B cell (primary cell): ENCODE results near the gene STK17A. TPM values are rescaled to one million over a fixed set of nuclear protein-coding genes. Genes with fewer than 3 reads are reported as not detected.

Experiments
- ATAC-seq: fragments of 200-7000 bp; cut with Tn5 transposase; one replicate; pipeline ENCODE4 v1.10.0; 2021; ENCODE audit warnings: low read depth, mild to moderate bottlenecking, moderate number of reproducible peaks, moderate library complexity
- CTCF ChIA-PET: fragments of 350-600 bp; sonication (Branson Sonifier 250); formaldehyde crosslinking; loops from one replicate; lab custom pipeline; 2021; ENCODE audit warnings: antibody characterized with exemption, inconsistent platforms; lab: Charles Lee
- POLR2A ChIA-PET: fragments of 350-600 bp; sonication (Branson Sonifier 250); formaldehyde crosslinking; loops from one replicate; lab custom pipeline; 2021; ENCODE audit warnings: antibody characterized with exemption; lab: Charles Lee
- DNase-seq: peaks from one replicate; pipeline ENCODE4 v3.0.0; 2013
- H2AFZ ChIP-seq: 2 replicates; pipeline ENCODE4 v1.6.1; 2012; ENCODE audit warnings: mild to moderate bottlenecking, low read depth, low read length; ENCODE audit not compliant: insufficient read depth, poor library complexity, severe bottlenecking
- H3K27ac ChIP-seq, 2 donors: 1 replicate in 1 of 2; 2 replicates in 1 of 2; pipeline ENCODE4 v1.5.1; 2012 to 2013; ENCODE audit warnings: low read length in 2 of 2, mild to moderate bottlenecking in 2 of 2, moderate library complexity in 1 of 2
- H3K27me3 ChIP-seq, 4 experiments: fragments of 200-600 bp in 1 of 4; sonication (generic) in 1 of 4; replicated peaks in 1 of 4; 1 replicate in 2 of 4; 2 replicates in 2 of 4; pipeline versions ENCODE4 v1.6.1 to v1.7.0; 2013 to 2016; ENCODE audit warnings: low read length in 3 of 4, mild to moderate bottlenecking in 2 of 4, mixed read lengths in 1 of 4, moderate library complexity in 1 of 4; ENCODE audit not compliant: insufficient read depth in 4 of 4, control insufficient read depth in 3 of 4; ENCODE audit errors: control extremely low read depth in 1 of 4
- H3K36me3 ChIP-seq, 2 experiments: replicated peaks in 1 of 2; 1 replicate in 1 of 2; 2 replicates in 1 of 2; pipeline versions ENCODE4 v1.6.1 to v1.7.1; 2013; ENCODE audit warnings: low read length in 1 of 2; ENCODE audit not compliant: insufficient read depth in 2 of 2, control insufficient read depth in 1 of 2; ENCODE audit errors: control extremely low read depth in 1 of 2, extremely low read depth in 1 of 2
- H3K4me1 ChIP-seq, 2 donors: fragments of 200-600 bp in 1 of 2; sonication (generic) in 1 of 2; 1 replicate in 1 of 2; 2 replicates in 1 of 2; pipeline versions ENCODE4 v1.5.1 to v1.6.1; 2013 to 2017; ENCODE audit warnings: low read length in 2 of 2; ENCODE audit not compliant: control insufficient read depth in 2 of 2, insufficient read depth in 2 of 2
- H3K4me2 ChIP-seq: replicated peaks from 2 replicates; pipeline ENCODE3; 2012; ENCODE audit warnings: mild to moderate bottlenecking, low read depth, low read length; ENCODE audit not compliant: poor library complexity, severe bottlenecking
- H3K4me3 ChIP-seq, 5 experiments: fragments of 200-600 bp in 1 of 5; sonication (generic) in 1 of 5; 1 replicate in 3 of 5; 2 replicates in 2 of 5; pipeline versions ENCODE4 v1.5.1 to v1.7.0; 2011 to 2016; ENCODE audit warnings: low read length in 4 of 5, mild to moderate bottlenecking in 4 of 5, low read depth in 2 of 5, control low read depth in 1 of 5, moderate library complexity in 1 of 5; ENCODE audit not compliant: insufficient read depth in 1 of 5; ENCODE audit errors: control extremely low read depth in 1 of 5, extremely low read depth in 1 of 5
- H3K79me2 ChIP-seq: fragments of 200-600 bp; sonication (generic); one replicate; pipeline ENCODE4 v1.6.0; 2016; ENCODE audit warnings: low read length; ENCODE audit not compliant: control insufficient read depth, insufficient read depth
- H3K9ac ChIP-seq: fragments of 200-600 bp; sonication (generic); 2 replicates; pipeline ENCODE4 v1.6.1; 2017; ENCODE audit warnings: mild to moderate bottlenecking, low read length, moderate library complexity
- H3K9me3 ChIP-seq, 3 donors: one replicate each; pipeline versions ENCODE4 v1.6.1 to v1.7.1; 2013; ENCODE audit warnings: low read length in 2 of 3; ENCODE audit not compliant: control insufficient read depth in 2 of 3, insufficient read depth in 1 of 3; ENCODE audit errors: control extremely low read depth in 1 of 3
- H4K20me1 ChIP-seq: 2 replicates; pipeline ENCODE4 v1.6.0; 2012; ENCODE audit warnings: mild to moderate bottlenecking, low read length; ENCODE audit not compliant: insufficient read depth, control insufficient read depth, poor library complexity, severe bottlenecking
- H3K27ac Mint-ChIP-seq: one replicate; pipeline ENCODE4 v1.8.0; 2021; ENCODE audit warnings: mixed read lengths
- H3K27me3 Mint-ChIP-seq: one replicate; pipeline ENCODE4 v1.8.0; 2021; ENCODE audit warnings: mixed read lengths
- H3K4me1 Mint-ChIP-seq: one replicate; pipeline ENCODE4 v1.8.0; 2021; ENCODE audit warnings: mixed read lengths
- H3K4me3 Mint-ChIP-seq: one replicate; pipeline ENCODE4 v1.8.0; 2021; ENCODE audit warnings: mixed read lengths
- H3K9me3 Mint-ChIP-seq: one replicate; pipeline ENCODE4 v1.8.0; 2022; ENCODE audit warnings: mixed read lengths; ENCODE audit not compliant: insufficient read depth
- CTCF ChIP-seq: fragments of 200-600 bp; IDR thresholded peaks from one replicate; pipeline ENCODE4 v1.8.0; 2022; ENCODE audit warnings: antibody characterized with exemption, mild to moderate bottlenecking
- EZH2 ChIP-seq: IDR thresholded peaks from 2 replicates; pipeline ENCODE4 v1.6.1; 2012; ENCODE audit warnings: borderline replicate concordance, low read depth, mild to moderate bottlenecking, moderate library complexity, low read length; ENCODE audit not compliant: insufficient read depth, poor library complexity, severe bottlenecking
- WGBS: methylation state at CpG from one replicate; pipeline ENCODE4 v1.1.5; 2013; ENCODE audit warnings: missing lambda C conversion rate; ENCODE audit not compliant: insufficient coverage; 5-methylcytosine and 5-hydroxymethylcytosine counted together
- intact Hi-C: fragments of 100-400 bp; cut with micrococcal nuclease; formaldehyde crosslinking; loops from one replicate; pipeline ENCODE4 v1.10.0; 2022
- polyA plus RNA-seq: library from polyadenylated mRNA; depleted of rRNA; stranded (reverse); fragments of >200 nt; gene quantifications from 2 replicates; pipeline ENCODE4 v1.2.3, GENCODE V29; 2012
- total RNA-seq, 2 donors: library from RNA; stranded (reverse); fragments of 120-200 nt in 1 of 2; gene quantifications; 1 replicate in 1 of 2; 2 replicates in 1 of 2; pipeline versions ENCODE4 v1.2.3 to v1.2.4, GENCODE V29; 2013 to 2022

STK17A gene
- total and polyA plus RNA-seq, 2 donors (not counting 1 experiment from before 2014, with no cell fraction given): 72.8 to 111 TPM

DNA sequence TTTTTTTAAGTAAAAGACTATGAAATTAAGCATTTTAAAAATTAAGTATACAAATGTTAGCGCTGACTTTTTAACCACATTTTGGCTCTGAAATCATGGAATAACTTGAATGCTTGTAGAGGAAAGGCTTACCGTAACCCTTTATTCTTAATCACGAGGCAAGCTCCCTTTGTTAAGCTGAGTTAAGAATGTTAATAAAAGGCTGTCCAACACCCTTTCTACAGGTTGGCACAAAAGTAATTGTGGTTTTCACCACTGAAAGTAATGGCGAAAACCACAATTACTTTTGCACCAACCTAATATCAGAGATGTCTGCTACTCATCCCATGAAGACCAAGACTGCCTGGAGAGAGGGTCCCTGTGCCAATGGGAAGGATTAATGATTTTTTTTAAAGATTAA, 70.6 kb downstream of the STK17A start:
- ChIA-PET CTCF (interaction anchor here (1.1 to 1.5 kb wide), 4 partner anchors 45 to 71 kb away, joined by 3 to 5 read pairs (median 4); partner anchors contain the start of gene STK17A), POLR2A (no interaction called here)
- Histone ChIP-seq H4K20me1 (no peaks in the 10 kb centered on the region), H3K27ac (peak overlapping the region in 1 of 2 donors; percentile 97), H3K79me2 (peaks cover 56% of the 10 kb centered on the region), H3K9ac (no peak overlapping the region), H3K9me3 (peaks cover 0 to 11% (median 0%) of the 10 kb centered on the region in 3 donors), H2AFZ (no peak overlapping the region), H3K4me2 (peak overlapping the region; percentile 34), H3K27me3 (no peaks in the 10 kb centered on the region), H3K36me3 (peaks cover 0 to 3% of the 10 kb centered on the region in 2 experiments), H3K4me3 (peak overlapping the region in 1 of 5 experiments; percentile 6), H3K4me1 (peaks cover 56 to 58% of the 10 kb centered on the region in 2 donors)
- Mint-ChIP-seq H3K4me1 (peaks cover 68% of the 10 kb centered on the region), H3K4me3 (no peak overlapping the region), H3K9me3 (no peaks in the 10 kb centered on the region), H3K27ac (no peak overlapping the region), H3K27me3 (no peaks in the 10 kb centered on the region)
- WGBS: no CpG with 5 or more reads among the region's 4 CpGs
- DNase-seq (no peak), ATAC-seq (no peak)
- TF ChIP-seq EZH2 (no peak), CTCF (no peak)
- intact Hi-C loops: no loop called here

DNA sequence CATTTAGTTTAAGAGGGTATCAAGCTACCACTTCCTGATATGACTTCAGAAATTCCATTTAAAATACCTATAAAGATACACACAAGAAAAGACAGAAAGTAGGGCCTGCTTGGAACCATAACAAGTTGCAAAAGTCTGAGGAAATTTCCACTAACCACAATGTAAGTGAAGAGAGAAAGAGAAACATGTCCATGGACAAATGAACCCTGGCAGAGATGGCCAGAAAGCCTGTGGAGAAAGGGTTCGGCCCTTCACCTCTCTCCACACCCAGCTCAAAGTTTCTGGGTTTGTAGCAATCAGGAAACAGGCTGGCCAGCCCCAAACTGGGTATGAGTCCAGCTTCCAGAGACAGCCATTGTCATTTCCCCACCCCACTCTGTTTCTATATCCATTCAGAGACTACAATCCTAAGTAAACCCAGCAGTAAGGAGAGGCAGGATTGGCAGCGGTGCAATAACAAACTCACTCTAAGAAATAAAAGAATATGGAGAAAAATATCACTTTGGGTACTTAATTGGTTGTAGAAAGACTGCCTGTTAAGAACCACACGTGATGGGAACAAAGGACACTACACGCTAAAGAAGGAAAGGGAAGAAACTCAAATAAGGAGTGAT, 71.1 kb downstream of the STK17A start:
- H3K4me2 ChIP-seq: peak overlapping the region; percentile 34
- ChIA-PET CTCF (interaction anchor here (1.1 to 1.5 kb wide), 3 partner anchors 44 to 71 kb away, joined by 3 to 5 read pairs (median 4); partner anchors contain the start of gene STK17A), POLR2A (no interaction called here)
- no peaks in the 10 kb centered on the region for H4K20me1 ChIP-seq
- H3K4me1 ChIP-seq: peaks cover 56 to 59% of the 10 kb centered on the region in 2 donors
- H3K27ac Mint-ChIP-seq: peak overlapping the region; percentile 80
- H3K9ac ChIP-seq: no peak overlapping the region
- no peaks in the 10 kb centered on the region for H3K27me3 ChIP-seq
- H3K4me1 Mint-ChIP-seq: peaks cover 68% of the 10 kb centered on the region
- intact Hi-C loops: no loop called here
- H3K4me3 ChIP-seq: peak overlapping the region in 1 of 5 experiments; percentile 6
- H2AFZ ChIP-seq: peak overlapping the region; percentile 32
- peak overlapping the region; percentile 9 to 97 for H3K27ac ChIP-seq
- H3K4me3 Mint-ChIP-seq: peak overlapping the region; percentile 26
- no peak for DNase-seq
- TF ChIP-seq EZH2 (no peak), CTCF (no peak)
- WGBS: no CpG with 5 or more reads among the region's 4 CpGs
- no peak for ATAC-seq
- peaks cover 0 to 11% (median 0%) of the 10 kb centered on the region in 3 donors for H3K9me3 ChIP-seq
- peaks cover 0 to 3% of the 10 kb centered on the region in 2 experiments for H3K36me3 ChIP-seq
- peaks cover 57% of the 10 kb centered on the region for H3K79me2 ChIP-seq
- H3K9me3 Mint-ChIP-seq: no peaks in the 10 kb centered on the region
- no peaks in the 10 kb centered on the region for H3K27me3 Mint-ChIP-seq
